NCI-H2081 treated with DMSO at 0.1 percent for 48 hours (cell line): ENCODE data around the gene PSORS1C1.
"Not testable (repeated sequence)": the region's sequence is repeated elsewhere in the genome, so short reads cannot be mapped to it uniquely, and the experiment has no call there.

ENCODE experiments used
- DNase-seq: peaks from one replicate; lab custom pipeline; 2025; lab: John Stamatoyannopoulos, UW

Gene PSORS1C1

DNA sequence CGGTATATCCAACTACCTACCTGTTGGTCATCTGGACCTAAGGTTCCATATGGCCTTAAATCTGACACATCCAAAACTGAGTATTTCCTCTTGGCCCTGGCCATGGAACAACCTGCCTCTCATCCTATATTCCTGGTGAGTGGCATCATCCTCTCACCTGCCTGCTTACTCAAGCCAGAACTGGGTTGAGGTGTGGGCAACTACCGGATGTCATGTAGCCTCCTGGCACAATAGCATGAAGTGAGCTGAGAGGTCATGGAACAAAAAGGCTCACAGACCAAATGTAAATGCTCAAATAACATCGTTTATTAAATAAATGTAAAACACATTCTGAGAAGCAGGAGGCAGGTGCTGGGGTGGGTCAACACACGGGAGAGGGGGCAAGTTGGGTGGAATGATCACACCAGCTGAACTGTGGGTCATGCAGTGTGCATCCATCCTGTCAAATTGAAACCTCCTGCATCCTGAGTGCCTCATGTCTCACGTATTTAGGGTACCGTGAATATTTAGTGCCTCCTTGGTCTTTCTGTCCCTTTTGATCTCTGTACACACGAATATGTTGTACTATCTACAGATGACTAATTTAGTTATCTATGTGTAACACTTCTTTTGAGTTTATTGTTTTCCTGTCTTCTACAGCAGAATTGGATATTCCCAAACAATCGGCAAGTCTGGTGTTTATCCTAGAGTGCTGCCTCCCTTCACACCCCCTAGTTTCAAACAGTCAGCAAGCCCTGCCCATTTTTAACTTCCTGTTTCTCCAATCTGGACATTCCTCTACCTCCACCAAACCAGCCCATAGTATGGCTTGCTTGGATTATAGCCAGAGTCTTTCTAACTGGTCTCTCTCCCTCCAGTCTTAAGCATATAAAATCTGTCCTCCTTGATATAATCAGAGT lies 63.8 kb downstream of the PSORS1C1 start:
- DNase-seq, result no peak

DNA sequence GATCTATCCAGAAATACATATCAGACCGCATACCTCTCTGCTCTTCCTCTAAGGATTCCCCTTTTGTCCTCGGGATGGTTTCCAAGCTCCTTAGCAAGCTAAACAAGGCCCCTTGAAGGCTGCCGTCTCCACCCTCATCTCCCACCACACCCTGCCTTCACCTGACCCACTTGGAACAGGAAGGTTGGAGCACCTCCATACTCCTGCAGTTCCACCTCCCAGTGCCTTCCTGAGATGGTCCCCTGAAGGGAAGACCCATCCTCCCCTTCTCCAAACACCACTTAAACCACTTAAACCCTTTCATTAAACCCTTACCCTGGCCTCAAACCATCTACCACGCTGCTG lies 64.4 kb downstream of the PSORS1C1 start:
- no peak for DNase-seq

DNA sequence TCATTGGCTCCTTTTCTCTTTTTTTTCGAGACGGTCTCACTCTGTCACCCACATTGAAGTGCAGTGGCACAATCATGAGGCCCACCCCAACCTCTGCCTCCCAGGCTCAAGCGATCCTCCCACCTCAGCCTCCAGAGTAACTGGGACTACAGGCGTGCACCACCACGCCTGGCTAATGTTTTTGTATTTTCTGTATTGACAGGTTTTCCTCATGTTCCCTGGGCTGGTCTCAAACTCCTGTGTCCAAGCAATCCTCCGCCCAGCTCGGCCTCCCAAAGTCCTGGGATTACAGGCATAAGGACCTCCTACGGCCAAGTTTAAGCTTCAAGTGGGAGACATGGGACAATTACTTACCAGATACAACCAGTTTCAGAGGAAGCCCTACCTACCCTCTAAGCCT lies 65.3 kb downstream of the PSORS1C1 start:
- no peak for DNase-seq

DNA sequence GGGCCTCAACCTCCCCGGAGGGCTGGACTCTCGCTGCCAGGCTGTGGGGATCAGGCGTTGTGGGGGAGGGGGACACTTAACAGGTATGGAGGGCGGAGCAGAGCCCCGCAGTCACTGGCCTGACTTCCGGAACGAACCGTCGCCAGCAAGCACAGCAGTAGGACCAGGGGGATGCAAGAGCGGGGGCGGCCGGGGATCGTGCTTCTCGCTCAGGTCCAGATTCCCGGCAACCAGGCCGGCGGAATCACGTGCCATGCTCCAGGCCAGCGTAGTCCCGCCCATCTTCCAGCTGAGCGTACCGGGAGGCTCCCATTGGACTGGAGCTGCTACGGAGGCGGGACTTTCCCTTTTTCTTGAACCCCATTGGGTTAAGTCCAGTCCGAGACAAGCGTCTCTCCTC lies 65.9 kb downstream of the PSORS1C1 start:
- DNase-seq, result no peak

DNA sequence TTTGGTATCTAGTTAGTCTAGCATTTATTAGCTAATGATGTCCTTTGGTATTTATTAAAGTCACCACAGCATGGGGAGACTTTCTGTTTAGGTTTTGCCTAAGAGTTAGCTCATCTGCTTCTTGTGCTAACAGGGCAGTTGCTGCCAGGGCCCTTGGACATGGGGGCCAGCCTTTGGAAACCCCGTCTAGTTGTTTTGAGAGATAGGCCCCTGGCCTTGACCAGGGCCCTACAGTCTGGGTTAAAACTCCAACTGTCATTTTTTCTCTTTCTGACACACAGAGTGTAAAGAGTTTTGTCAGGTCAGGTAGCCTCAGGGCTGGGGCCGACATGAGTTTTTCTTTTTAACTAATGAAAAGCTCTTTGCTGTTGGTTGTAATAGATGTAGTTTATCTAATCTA lies 68.7 kb downstream of the PSORS1C1 start:
- DNase-seq, result not testable (repeated sequence)

DNA sequence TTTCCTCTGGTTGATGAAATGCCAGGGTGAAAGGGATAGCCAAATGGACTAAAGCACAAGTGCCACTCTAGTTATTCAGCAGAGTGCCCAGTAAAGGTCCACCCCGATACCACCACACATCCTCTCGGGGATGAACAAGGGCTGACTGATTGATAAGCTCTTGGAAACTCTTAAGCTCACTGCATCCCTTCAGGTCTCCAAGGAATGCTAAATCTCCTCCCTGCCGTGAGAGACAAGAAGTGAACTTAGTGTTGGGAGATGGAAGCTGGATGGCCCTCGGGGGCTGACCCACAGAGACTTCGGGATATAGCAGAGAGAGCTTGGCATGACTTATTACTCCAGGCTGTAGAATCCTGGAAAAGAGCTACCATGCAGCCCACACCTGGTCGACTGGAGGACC lies 69.3 kb downstream of the PSORS1C1 start:
- DNase-seq, result not testable (repeated sequence)

DNA sequence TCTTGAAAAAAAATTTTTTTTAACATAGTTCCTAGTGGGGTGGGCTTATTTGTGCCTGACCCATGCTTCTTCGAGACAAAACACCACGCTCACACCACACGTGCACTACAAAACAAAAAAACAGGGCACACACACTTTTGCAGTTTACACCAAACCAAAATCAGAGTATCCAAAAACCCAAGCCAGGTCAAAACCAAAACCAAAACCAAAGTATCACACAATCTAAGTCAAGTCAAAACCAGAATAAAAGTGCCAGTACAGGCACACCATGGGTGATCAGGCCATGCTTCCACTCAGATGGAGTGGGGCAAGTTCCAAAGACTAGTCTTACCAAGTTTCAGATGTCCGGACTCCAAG lies 71.1 kb downstream of the PSORS1C1 start:
- DNase-seq, result not testable (repeated sequence)

DNA sequence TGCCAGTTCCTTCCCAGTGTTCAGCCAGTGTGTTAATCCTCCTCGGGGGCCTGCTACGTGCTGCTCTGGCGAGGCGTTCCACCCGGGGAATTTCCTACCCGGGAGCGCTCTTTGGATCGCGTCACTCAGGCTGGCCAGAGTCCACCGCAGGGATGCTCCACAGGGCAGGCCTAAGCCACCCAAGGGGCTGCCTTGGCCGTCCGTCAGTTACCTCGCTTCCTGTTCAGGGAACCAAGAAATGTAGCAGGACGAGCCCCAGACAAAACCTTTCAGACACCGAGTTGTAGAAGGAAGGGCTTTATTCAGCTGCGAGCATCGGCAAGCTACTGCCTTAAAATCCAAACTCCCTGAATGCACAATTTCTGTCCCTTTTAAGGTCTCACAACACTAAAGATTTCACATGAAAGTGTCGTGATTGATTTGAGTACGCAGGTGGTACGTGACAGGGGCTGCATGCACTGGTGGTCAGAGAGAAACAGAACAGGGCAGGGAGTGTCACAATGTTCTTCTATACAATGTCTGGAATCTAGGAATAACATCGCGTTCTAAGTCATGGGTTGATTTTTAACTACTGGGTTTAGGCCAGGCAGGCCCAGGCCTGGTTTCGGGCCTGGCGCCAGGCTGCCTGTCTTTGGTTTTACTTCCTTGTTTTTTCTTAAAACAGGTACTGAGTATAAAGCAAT lies 71.6 kb downstream of the PSORS1C1 start:
- no peak for DNase-seq

DNA sequence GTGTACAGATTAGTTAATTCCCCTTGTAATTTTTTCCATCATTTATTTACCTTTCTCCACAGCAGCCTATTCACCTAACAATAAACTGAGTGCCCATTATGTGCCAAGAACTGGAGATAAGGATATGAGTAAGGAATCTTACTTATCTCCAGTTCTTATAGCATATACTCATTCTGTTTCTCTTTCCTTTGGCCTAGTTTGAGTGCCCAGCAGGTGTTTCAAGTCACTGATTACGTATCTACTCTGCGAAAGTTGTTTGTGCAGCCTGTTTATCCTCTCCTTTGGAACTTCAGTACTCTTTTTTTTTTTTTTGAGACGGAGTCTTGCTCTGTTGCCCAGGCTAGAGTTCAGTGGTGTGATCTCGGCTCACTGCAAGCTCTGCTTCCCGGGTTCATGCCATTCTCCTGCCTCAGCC lies 73.2 kb downstream of the PSORS1C1 start:
- no peak for DNase-seq

DNA sequence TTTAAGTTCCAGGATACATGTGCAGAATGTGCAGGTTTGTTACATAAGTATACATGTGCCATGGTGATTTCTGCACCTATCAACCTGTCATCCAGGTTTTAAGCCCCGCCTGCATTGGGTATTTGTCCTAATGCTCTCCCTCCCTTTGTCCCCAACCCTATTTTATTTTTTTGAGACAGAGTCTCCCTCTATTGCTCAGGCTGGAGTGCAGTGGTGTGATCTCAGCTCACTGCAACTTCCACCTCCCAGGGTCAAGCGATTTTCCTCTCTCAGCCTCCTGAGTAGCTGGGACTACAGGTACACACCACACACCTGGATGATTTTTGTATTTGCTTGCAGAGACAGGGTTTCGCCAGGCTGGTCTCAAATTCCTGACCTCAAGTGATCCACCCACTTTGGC lies 74.6 kb downstream of the PSORS1C1 start:
- DNase-seq, result not testable (repeated sequence)
